Adrenal gland (tissue), 5 donors: ENCODE results near the gene HSPA1B.

ENCODE experiments used
- POLR2A ChIP-seq, 2 donors: fragments of 450-650 bp; IDR thresholded peaks; one replicate each; pipeline ENCODE4 v1.6.1; 2017; ENCODE audit warnings: antibody characterized with exemption in 2 of 2, mild to moderate bottlenecking in 2 of 2, moderate library complexity in 1 of 2
- TF ChIP-seq, protein P1 (sequence below), 6 experiments: fragments of 450-650 bp in 4 of 6; fragments of 200-600 bp in 2 of 6; sonication (generic) in 1 of 6; IDR thresholded peaks; 1 replicate in 5 of 6; 2 replicates in 1 of 6; pipeline versions ENCODE4 v1.5.1 to v1.8.0; 2016 to 2021; ENCODE audit warnings: antibody characterized with exemption in 6 of 6, mild to moderate bottlenecking in 2 of 6, moderate library complexity in 1 of 6
- donor health status: DM: no; HTN: no; CAD: no.

DNA sequence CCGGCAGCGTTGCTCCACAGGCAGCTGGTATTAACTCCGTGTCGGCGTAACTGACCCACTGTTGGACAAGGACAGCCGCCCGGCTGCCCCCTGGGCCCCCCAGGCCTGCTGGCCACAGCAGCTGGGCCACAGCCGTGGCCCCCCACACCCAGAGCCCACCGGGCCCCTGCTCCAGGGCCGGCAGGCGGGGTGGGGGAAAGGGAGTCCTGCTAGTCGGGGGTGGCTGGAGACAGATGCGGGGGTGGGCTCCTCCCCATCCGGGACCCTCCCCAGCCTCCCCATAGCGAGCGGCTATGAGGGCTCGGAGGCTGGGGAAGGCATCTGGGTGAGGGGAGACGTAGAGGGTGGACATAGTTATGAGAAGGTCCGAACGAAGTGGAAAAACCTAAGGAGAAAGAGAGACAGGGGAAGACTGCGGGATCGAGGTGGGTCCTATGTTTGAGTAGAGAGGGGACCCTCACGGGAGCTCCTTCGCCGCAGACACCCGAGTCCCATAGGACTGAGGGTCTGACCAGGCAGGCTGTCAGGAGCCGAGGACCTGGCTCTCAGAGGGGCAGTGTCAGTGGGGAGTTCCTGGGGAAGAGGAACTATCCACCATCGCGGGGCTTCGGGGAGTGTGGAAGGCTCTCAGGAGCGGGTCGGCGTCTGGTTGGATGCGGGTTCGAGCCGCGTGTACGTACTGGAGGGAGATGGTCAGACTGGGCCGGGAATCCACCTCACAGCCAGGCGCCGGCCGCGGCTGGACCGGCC is 32.5 kb upstream of the HSPA1B start:
- TF ChIP-seq, protein P1, sequence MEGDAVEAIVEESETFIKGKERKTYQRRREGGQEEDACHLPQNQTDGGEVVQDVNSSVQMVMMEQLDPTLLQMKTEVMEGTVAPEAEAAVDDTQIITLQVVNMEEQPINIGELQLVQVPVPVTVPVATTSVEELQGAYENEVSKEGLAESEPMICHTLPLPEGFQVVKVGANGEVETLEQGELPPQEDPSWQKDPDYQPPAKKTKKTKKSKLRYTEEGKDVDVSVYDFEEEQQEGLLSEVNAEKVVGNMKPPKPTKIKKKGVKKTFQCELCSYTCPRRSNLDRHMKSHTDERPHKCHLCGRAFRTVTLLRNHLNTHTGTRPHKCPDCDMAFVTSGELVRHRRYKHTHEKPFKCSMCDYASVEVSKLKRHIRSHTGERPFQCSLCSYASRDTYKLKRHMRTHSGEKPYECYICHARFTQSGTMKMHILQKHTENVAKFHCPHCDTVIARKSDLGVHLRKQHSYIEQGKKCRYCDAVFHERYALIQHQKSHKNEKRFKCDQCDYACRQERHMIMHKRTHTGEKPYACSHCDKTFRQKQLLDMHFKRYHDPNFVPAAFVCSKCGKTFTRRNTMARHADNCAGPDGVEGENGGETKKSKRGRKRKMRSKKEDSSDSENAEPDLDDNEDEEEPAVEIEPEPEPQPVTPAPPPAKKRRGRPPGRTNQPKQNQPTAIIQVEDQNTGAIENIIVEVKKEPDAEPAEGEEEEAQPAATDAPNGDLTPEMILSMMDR (IDR thresholded peaks at IDR 0.05) = no peak
- no peak for TF ChIP-seq POLR2A (IDR thresholded peaks at IDR 0.05)
